Lung (tissue), 12 donors: ENCODE measurements around the gene ZNF254. TPM values are rescaled to one million over a fixed set of nuclear protein-coding genes. Genes with fewer than 3 reads are reported as not detected.

ENCODE experiments used
- ATAC-seq: fragments of 200-7000 bp; cut with Tn5 transposase; one replicate; pipeline ENCODE4 v1.9.1; 2020; ENCODE audit warnings: moderate number of reproducible peaks; ENCODE audit not compliant: insufficient read depth, low FRiP score
- DNase-seq, 3 donors: peaks; one replicate each; pipeline ENCODE4 v3.0.0-alpha.2; 2013 to 2017
- H3K27ac ChIP-seq, 2 donors: one replicate each; pipeline ENCODE4 v1.5.1; 2013; ENCODE audit warnings: mild to moderate bottlenecking in 2 of 2, moderate library complexity in 2 of 2, control low read depth in 1 of 2, inconsistent platforms in 1 of 2, low read depth in 1 of 2, low read length in 1 of 2
- H3K27me3 ChIP-seq, 3 donors: one replicate each; pipeline ENCODE4 v1.5.1; 2013; ENCODE audit warnings: low read length in 2 of 3; ENCODE audit not compliant: control insufficient read depth in 3 of 3, insufficient read depth in 3 of 3
- H3K36me3 ChIP-seq, 4 donors: one replicate each; pipeline ENCODE4 v1.5.1; 2013; ENCODE audit warnings: low read length in 4 of 4, mild to moderate bottlenecking in 1 of 4, moderate library complexity in 1 of 4; ENCODE audit not compliant: control insufficient read depth in 4 of 4, insufficient read depth in 4 of 4
- H3K4me1 ChIP-seq, 5 donors: one replicate each; pipeline ENCODE4 v1.5.1; 2013; ENCODE audit warnings: low read length in 5 of 5, mild to moderate bottlenecking in 2 of 5, moderate library complexity in 1 of 5; ENCODE audit not compliant: control insufficient read depth in 5 of 5, insufficient read depth in 5 of 5
- H3K4me3 ChIP-seq: one replicate; pipeline ENCODE4 v1.5.1; 2013; ENCODE audit warnings: mild to moderate bottlenecking, control low read depth, moderate library complexity
- H3K9ac ChIP-seq, 2 donors: one replicate each; pipeline ENCODE4 v1.5.1; 2013; ENCODE audit warnings: low read length in 2 of 2, control low read depth in 1 of 2; ENCODE audit not compliant: insufficient read depth in 1 of 2
- H3K9me3 ChIP-seq, 4 donors: one replicate each; pipeline ENCODE4 v1.5.1; 2013; ENCODE audit warnings: low read length in 3 of 4, mild to moderate bottlenecking in 1 of 4, moderate library complexity in 1 of 4; ENCODE audit not compliant: control insufficient read depth in 4 of 4, insufficient read depth in 3 of 4
- WGBS, 2 donors: extraction: QIAGEN DNeasy Blood & Tissue Kit; methylation state at CpG; one replicate each; pipeline ENCODE4 v1.1.7; 2013; 5-methylcytosine and 5-hydroxymethylcytosine counted together
- polyA plus RNA-seq, 2 donors: library from polyadenylated mRNA; stranded (reverse); fragments of 200-250 nt; gene quantifications; one replicate each; pipeline ENCODE4 v1.2.1, GENCODE V29; 2013
- total RNA-seq, 2 donors: library from RNA; depleted of rRNA in 1 of 2; stranded (reverse); fragments of >200 nt in 1 of 2; gene quantifications; one replicate each; pipeline ENCODE4 v1.2.1, GENCODE V29; 2014 to 2021
- TF ChIP-seq, protein P1 (sequence below): IDR thresholded peaks from 2 replicates; pipeline ENCODE4 v1.5.1; 2012; ENCODE audit warnings: mild to moderate bottlenecking; ENCODE audit errors: control extremely low read depth, extremely low read depth
- donor health status: control.
- donor health status: control.
- donor health status: Bipolar disorder and iron deficiency.
- donor health status: healthy.
- donor health status: DM: yes; HTN: yes; CAD: no.

ZNF254 gene
- total and polyA plus RNA-seq, 4 donors: 4.5 to 68.7 (median 10.5) TPM

DNA sequence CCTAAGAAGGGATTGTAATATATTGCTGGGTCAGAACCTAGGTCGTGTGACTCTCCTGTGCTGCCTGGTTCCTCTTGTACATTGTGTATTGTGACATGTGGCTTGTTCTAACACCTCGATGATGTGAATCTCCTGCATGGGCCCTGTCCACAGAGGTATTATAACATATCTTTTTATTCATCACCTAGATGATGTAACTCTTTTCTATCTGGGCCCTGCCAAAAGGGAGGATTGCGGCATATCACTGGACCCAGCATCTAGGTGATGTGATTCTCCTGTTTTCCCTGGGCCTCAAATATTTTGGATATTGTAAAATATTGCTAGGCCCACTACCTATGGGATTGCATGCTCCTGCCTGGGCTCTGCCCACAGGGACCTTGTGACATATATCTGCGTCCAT, 33.4 kb upstream of the ZNF254 start:
- H3K9me3 ChIP-seq: no peaks in the 10 kb centered on the region
- no peak for ATAC-seq
- peak overlapping the region in 1 of 2 donors; percentile 18 for H3K27ac ChIP-seq
- TF ChIP-seq, protein P1, sequence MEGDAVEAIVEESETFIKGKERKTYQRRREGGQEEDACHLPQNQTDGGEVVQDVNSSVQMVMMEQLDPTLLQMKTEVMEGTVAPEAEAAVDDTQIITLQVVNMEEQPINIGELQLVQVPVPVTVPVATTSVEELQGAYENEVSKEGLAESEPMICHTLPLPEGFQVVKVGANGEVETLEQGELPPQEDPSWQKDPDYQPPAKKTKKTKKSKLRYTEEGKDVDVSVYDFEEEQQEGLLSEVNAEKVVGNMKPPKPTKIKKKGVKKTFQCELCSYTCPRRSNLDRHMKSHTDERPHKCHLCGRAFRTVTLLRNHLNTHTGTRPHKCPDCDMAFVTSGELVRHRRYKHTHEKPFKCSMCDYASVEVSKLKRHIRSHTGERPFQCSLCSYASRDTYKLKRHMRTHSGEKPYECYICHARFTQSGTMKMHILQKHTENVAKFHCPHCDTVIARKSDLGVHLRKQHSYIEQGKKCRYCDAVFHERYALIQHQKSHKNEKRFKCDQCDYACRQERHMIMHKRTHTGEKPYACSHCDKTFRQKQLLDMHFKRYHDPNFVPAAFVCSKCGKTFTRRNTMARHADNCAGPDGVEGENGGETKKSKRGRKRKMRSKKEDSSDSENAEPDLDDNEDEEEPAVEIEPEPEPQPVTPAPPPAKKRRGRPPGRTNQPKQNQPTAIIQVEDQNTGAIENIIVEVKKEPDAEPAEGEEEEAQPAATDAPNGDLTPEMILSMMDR: no peak
- 91 to 94% methylated on average over 4 of the region's 4 CpGs for WGBS, 2 donors
- DNase-seq: no peak
- H3K4me3 ChIP-seq: no peak overlapping the region
- no peaks in the 10 kb centered on the region for H3K27me3 ChIP-seq
- H3K9ac ChIP-seq: no peak overlapping the region
- peaks cover 37 to 80% (median 60%) of the 10 kb centered on the region in 4 donors for H3K36me3 ChIP-seq
- peaks cover 0 to 2% (median 0%) of the 10 kb centered on the region in 5 donors for H3K4me1 ChIP-seq

- H3K27ac ChIP-seq: peak overlapping the region in 1 of 2 donors; percentile 18
- peaks cover 0 to 2% (median 0%) of the 10 kb centered on the region in 5 donors for H3K4me1 ChIP-seq
- 59 to 74% methylated on average over 5 of the region's 5 CpGs for WGBS, 2 donors
- ATAC-seq (peak; percentile 20), DNase-seq (no peak)
- peaks cover 0 to 1% (median 0%) of the 10 kb centered on the region in 4 donors for H3K9me3 ChIP-seq
- H3K27me3 ChIP-seq: no peaks in the 10 kb centered on the region
- H3K9ac ChIP-seq: no peak overlapping the region
- H3K4me3 ChIP-seq: no peak overlapping the region
- H3K36me3 ChIP-seq: peaks cover 35 to 80% (median 59%) of the 10 kb centered on the region in 4 donors
- TF ChIP-seq, protein P1: no peak
Observed at GRCh38 chr19:24054044-24054935, 32.7 kb upstream of the ZNF254 start.

DNA sequence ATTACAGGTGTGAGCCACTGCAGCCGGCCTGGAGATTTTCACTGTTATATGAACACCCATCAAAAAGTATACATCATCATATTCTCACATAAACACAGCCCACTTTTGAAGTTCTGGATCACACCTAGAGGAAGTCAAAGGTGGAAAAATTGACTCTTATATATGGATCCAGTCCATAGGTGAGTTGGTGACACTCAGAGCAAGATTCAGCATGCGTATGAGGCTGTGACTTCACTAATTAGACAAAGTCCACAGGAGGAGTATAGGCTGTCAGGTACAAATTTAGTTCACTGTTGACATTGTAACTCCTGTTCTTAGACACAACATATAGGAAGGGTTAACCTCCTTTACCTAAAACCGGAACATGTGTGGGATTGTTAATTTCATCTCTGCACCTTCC, 31.4 kb upstream of the ZNF254 start:
- no peak overlapping the region for H3K9ac ChIP-seq
- H3K27ac ChIP-seq: no peak overlapping the region
- TF ChIP-seq, protein P1: no peak
- H3K4me1 ChIP-seq: peaks cover 0 to 2% (median 0%) of the 10 kb centered on the region in 5 donors
- WGBS, 2 donors: 95 to 96% methylated on average over 3 of the region's 3 CpGs
- peaks cover 0 to 1% (median 0%) of the 10 kb centered on the region in 4 donors for H3K9me3 ChIP-seq
- ATAC-seq (no peak), DNase-seq (no peak)
- no peak overlapping the region for H3K4me3 ChIP-seq
- peaks cover 34 to 79% (median 54%) of the 10 kb centered on the region in 4 donors for H3K36me3 ChIP-seq
- H3K27me3 ChIP-seq: no peaks in the 10 kb centered on the region
